Thyroid gland (tissue), 4 donors: Measurements from ENCODE around the gene TPSB2. TPM values are rescaled to one million over a fixed set of nuclear protein-coding genes. Genes with fewer than 3 reads are reported as not detected.
"Not testable (repeated sequence)": the region's sequence is repeated elsewhere in the genome, so short reads cannot be mapped to it uniquely, and the experiment has no call there.

Experiments used
- DNase-seq, 2 donors: peaks; one replicate each; pipeline ENCODE4 v3.0.0-alpha.2; 2019
- H3K27ac ChIP-seq, 3 donors: fragments of 200-600 bp; sonication (generic); 1 replicate in 2 of 3; 2 replicates in 1 of 3; pipeline ENCODE4 v1.5.1; 2016 to 2019; ENCODE audit warnings: mild to moderate bottlenecking in 1 of 3, moderate library complexity in 1 of 3
- H3K27me3 ChIP-seq: fragments of 200-600 bp; sonication (generic); one replicate; pipeline ENCODE4 v1.5.1; 2019
- H3K36me3 ChIP-seq, 2 donors: fragments of 200-600 bp; sonication (generic); one replicate each; pipeline ENCODE4 v1.5.1; 2016 to 2019
- H3K4me1 ChIP-seq, 2 donors: fragments of 200-600 bp; sonication (generic); one replicate each; pipeline ENCODE4 v1.5.1; 2017 to 2019
- H3K4me3 ChIP-seq, 3 donors: fragments of 200-600 bp; sonication (generic); replicated peaks in 1 of 3; 1 replicate in 2 of 3; 2 replicates in 1 of 3; pipeline ENCODE4 v1.5.1; 2016; ENCODE audit warnings: mild to moderate bottlenecking in 1 of 3
- H3K9me3 ChIP-seq: fragments of 200-600 bp; sonication (generic); one replicate; pipeline ENCODE4 v1.5.1; 2017
- CTCF ChIP-seq, 6 experiments: fragments of 200-600 bp in 3 of 6; fragments of 450-650 bp in 3 of 6; sonication (generic) in 3 of 6; IDR thresholded peaks; one replicate each; pipeline ENCODE4 v1.5.1; 2016 to 2019; ENCODE audit warnings: antibody characterized with exemption in 6 of 6, mild to moderate bottlenecking in 2 of 6, inconsistent platforms in 1 of 6, moderate library complexity in 1 of 6
- POLR2A ChIP-seq, 2 donors: fragments of 450-650 bp; IDR thresholded peaks; one replicate each; pipeline ENCODE4 v1.6.1; 2017; ENCODE audit warnings: antibody characterized with exemption in 2 of 2, mild to moderate bottlenecking in 2 of 2, moderate library complexity in 1 of 2
- WGBS, 2 donors: methylation state at CpG; one replicate each; pipeline ENCODE4 v1.1.5; 2017; 5-methylcytosine and 5-hydroxymethylcytosine counted together
- intact Hi-C: fragments of 100-400 bp; cut with DNase I; formaldehyde crosslinking; loops from one replicate; pipeline ENCODE4 v1.15.1; 2023
- total RNA-seq, 4 donors: library from RNA; depleted of rRNA; stranded (reverse); fragments of >200 nt; gene quantifications; one replicate each; pipeline ENCODE4 v1.2.3, GENCODE V29; 2016

Gene TPSB2
- total RNA-seq, 4 donors from 2014 or later: 1.1 to 16.6 (median 11.9) TPM; not detected in 1

- Histone ChIP-seq H3K27me3 (no peaks in the 10 kb centered on the region), H3K27ac (no peak overlapping the region), H3K36me3 (no peaks in the 10 kb centered on the region), H3K4me3 (no peak overlapping the region), H3K4me1 (no peaks in the 10 kb centered on the region), H3K9me3 (no peaks in the 10 kb centered on the region)
- TF ChIP-seq CTCF (IDR thresholded peaks at IDR 0.05) (no peak), POLR2A (IDR thresholded peaks at IDR 0.05) (no peak)
- WGBS, 2 donors: 83 to 87% methylated on average over 9 of the region's 9 CpGs
- intact Hi-C loops: no loop called here
- DNase-seq: no peak
Measured at GRCh38 chr16:1237990-1238389, 8.0 kb upstream of the TPSB2 start.

- H3K4me1 ChIP-seq, H3K27me3 ChIP-seq, H3K27ac ChIP-seq, H3K36me3 ChIP-seq, H3K9me3 ChIP-seq, intact Hi-C loops, H3K4me3 ChIP-seq, DNase-seq: not testable (repeated sequence)
- no CpG with 5 or more reads among the region's 29 CpGs for WGBS, 2 donors
Measured at GRCh38 chr16:1236659-1237058, 6.7 kb upstream of the TPSB2 start.

DNA sequence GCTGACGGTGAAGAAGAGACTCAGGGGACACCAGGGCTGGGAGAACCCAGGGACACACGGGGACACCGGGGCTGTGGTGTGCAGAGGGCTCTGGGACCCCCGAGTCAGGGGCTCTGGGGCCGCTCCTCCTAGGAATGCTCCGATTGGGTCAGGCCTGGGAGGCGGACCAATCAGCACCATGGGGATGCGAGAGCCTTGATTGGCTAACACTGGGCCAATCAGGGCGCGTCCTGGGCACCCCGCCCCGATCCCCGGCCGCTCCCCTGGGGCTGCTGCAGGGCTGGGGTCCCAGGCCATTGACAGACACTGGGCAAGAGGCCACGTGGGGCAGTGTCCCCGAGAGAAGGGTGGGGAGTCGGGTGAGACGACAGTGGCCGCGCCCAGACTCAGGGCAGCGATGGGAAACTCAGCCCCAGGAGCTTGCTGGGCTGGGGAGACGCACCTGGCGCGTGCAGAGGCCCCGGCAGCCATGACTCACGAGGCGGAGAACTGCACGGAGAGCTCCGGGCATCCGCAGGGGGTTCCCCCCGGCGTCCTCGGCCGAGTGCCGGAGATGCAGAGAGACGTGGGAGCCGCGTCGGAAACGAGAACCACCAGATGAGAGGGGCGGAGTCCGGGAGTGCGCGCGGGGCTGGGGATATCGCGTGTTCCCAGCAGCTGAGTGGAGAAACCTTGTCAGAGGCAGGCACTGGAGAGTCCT lies 2.2 kb upstream of the TPSB2 start:
- H3K9me3 ChIP-seq, H3K4me3 ChIP-seq, H3K27me3 ChIP-seq, H3K4me1 ChIP-seq, intact Hi-C loops, H3K27ac ChIP-seq, DNase-seq, H3K36me3 ChIP-seq: not testable (repeated sequence)
- WGBS, 2 donors: no CpG with 5 or more reads among the region's 47 CpGs

- H3K27me3 ChIP-seq, H3K9me3 ChIP-seq, H3K36me3 ChIP-seq, DNase-seq, H3K4me1 ChIP-seq, intact Hi-C loops, H3K27ac ChIP-seq, H3K4me3 ChIP-seq: not testable (repeated sequence)
- 90% methylated on average over 3 of the region's 7 CpGs; no CpG with 5 or more reads in 1 of the 2 donors for WGBS, 2 donors
Measured at GRCh38 chr16:1231301-1231700, 1.3 kb upstream of the TPSB2 start.

DNA sequence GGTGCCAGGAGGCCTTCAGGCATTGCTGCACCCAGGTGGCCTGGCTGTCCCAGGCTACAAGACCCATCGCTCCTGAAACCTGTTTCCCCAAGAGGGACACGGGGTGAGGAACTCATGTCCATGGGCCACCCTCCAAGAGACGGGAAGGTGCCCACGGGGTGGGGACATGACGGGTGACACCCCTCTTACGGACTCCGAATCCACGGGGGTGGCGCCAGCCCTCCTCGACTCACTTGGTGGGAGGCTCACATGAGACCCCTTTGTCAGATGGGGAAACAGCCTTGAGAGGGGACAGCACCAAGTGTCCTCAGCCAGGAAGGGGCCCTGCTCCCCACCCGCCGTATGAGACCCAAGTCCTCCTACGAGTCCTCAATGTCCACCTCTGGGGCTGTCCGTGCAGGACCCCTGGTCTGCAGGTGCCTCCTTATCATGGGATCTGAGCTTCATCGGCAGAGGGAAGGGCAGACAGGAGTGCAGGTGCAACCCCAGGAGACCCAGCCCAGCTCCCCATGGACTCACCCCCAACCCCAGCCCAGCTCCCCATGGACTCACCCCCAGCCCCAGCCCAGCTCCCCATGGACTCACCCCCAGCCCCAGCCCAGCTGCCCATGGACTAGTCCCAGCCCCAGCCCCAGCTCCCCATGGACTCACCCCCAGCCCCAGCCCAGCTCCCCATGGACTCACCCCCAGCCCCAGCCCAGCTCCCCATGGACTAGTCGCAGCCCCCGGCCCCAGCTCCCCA lies 658 bp upstream of the TPSB2 start:
- H3K9me3 ChIP-seq, H3K27ac ChIP-seq, H3K4me1 ChIP-seq, H3K27me3 ChIP-seq, DNase-seq, H3K36me3 ChIP-seq, intact Hi-C loops, H3K4me3 ChIP-seq: not testable (repeated sequence)
- 58% methylated on average over 5 of the region's 17 CpGs; no CpG with 5 or more reads in 1 of the 2 donors for WGBS, 2 donors

GRCh38 chr16:1229476-1229875 lies 508 bp downstream of the TPSB2 start:
- H3K36me3 ChIP-seq, H3K4me1 ChIP-seq, H3K9me3 ChIP-seq, intact Hi-C loops, H3K4me3 ChIP-seq, H3K27ac ChIP-seq, DNase-seq, H3K27me3 ChIP-seq: not testable (repeated sequence)
- 85% methylated on average over 4 of the region's 13 CpGs; no CpG with 5 or more reads in 1 of the 2 donors for WGBS, 2 donors

DNA sequence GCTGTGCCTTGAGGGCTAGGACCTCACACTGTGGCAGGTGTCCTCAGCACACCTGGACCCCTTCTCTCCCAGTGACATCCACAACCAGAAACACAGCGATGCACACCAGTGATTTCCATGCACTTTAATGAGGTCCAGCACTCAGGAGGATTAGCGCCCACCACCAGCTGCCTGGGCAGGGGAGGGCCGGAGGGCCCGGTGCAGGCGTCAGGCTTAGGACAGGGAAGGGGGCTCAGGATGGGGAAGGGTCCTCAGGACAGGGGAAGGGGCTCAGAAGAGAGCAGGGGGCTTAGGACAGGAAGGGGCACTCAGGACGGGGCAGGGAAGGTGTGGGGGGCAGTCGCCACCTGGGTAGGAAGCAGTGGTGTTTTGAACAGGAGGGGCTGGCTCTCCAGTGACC lies 1.8 kb downstream of the TPSB2 start:
- H3K36me3 ChIP-seq, H3K27me3 ChIP-seq, H3K27ac ChIP-seq, intact Hi-C loops, H3K9me3 ChIP-seq, DNase-seq, H3K4me1 ChIP-seq, H3K4me3 ChIP-seq: not testable (repeated sequence)
- WGBS, 2 donors: 41 to 84% methylated on average over 3 to 5 of the region's 7 CpGs

DNA sequence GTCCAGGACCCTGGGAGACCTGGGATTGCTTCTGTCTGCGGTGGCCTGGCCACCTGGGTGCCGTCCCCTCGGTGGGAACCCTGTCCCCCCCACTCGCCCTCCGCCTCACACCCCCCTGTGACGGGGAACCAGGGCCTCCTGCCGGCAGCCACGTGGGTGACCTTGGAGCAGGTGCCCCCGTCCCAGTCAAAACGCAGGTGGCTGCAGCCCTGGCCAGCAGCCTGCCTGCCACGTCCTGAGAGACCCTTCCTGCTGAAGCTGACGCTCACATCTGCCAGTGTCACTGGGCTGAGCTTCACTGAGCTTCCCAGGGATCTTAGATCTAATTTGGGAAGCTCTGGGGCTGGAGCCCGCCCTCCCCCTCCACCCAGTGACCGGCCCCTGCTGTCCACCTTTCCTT lies 3.3 kb downstream of the TPSB2 start:
- 10% methylated on average over 2 of the region's 14 CpGs; no CpG with 5 or more reads in 1 of the 2 donors for WGBS, 2 donors
- H3K9me3 ChIP-seq, DNase-seq, H3K4me1 ChIP-seq, H3K27ac ChIP-seq, intact Hi-C loops, H3K27me3 ChIP-seq, H3K36me3 ChIP-seq, H3K4me3 ChIP-seq: not testable (repeated sequence)

GRCh38 chr16:1225728-1226311 lies 4.2 kb downstream of the TPSB2 start:
- H3K9me3 ChIP-seq, intact Hi-C loops, H3K36me3 ChIP-seq, H3K27me3 ChIP-seq, H3K4me3 ChIP-seq, H3K27ac ChIP-seq, DNase-seq, H3K4me1 ChIP-seq: not testable (repeated sequence)
- 16 to 20% methylated on average over 5 to 8 of the region's 24 CpGs for WGBS, 2 donors
